A549 (cell line): ENCODE results near the gene PATJ. TPM values are rescaled to one million over a fixed set of nuclear protein-coding genes. Genes with fewer than 3 reads are reported as not detected.

Source experiments
- ATAC-seq, 2 experiments: fragments of 200-7000 bp in 1 of 2; fragments of >200 bp in 1 of 2; cut with Nextera tagmentation in 1 of 2; cut with Tn5 transposase in 1 of 2; 3 replicates each; pipeline versions ENCODE4 v1.8.0 to v1.9.1; 2018 to 2020; ENCODE audit warnings: mild to moderate bottlenecking in 1 of 2, moderate library complexity in 1 of 2
- CTCF ChIA-PET: fragments of 300-600 bp; sonication (Branson Sonifier 250); formaldehyde crosslinking; extraction: SDS; loops from one replicate; lab custom pipeline; 2021; ENCODE audit warnings: antibody characterized with exemption, inconsistent platforms; lab: Yijun Ruan, JAX
- POLR2A ChIA-PET: fragments of 350-600 bp; formaldehyde crosslinking; extraction: SDS; loops from one replicate; lab custom pipeline; 2021; ENCODE audit warnings: antibody characterized with exemption, inconsistent platforms; lab: Yijun Ruan, JAX
- DNase-seq, 2 experiments: peaks; one replicate each; pipeline versions ENCODE4 v3.0.0 to v3.0.0-alpha.2; 2011 to 2016; ENCODE audit warnings: low read depth in 1 of 2, low spot score in 1 of 2
- FAIRE-seq: peaks from 2 replicates; lab custom pipeline; 2011; peaks lifted over from hg19 to GRCh38; lab: Jason Lieb, UNC
- H3K27ac ChIP-seq, 2 experiments: fragments of >200 bp; sonication (Bioruptor Twin); formaldehyde crosslinking; 3 replicates each; pipeline ENCODE4 v1.5.1; 2016 to 2017
- H3K4me1 ChIP-seq: fragments of >200 bp; sonication (Bioruptor Twin); formaldehyde crosslinking; 3 replicates; pipeline ENCODE4 v1.6.1; 2016
- H3K4me2 ChIP-seq: fragments of >200 bp; sonication (Bioruptor Twin); formaldehyde crosslinking; 3 replicates; pipeline ENCODE4 v1.6.1; 2016
- H3K4me3 ChIP-seq: fragments of >200 bp; sonication (Bioruptor Twin); formaldehyde crosslinking; 3 replicates; pipeline ENCODE4 v1.5.1; 2016
- H3K9me3 ChIP-seq: fragments of >200 bp; sonication (Bioruptor Twin); formaldehyde crosslinking; 3 replicates; pipeline ENCODE4 v1.6.1; 2016
- ATOH8 ChIP-seq: fragments of 250-450 bp; sonication (Bioruptor Pico); IDR thresholded peaks from 2 replicates; pipeline ENCODE4 v1.5.0; 2020; ENCODE audit warnings: low read depth, mild to moderate bottlenecking, moderate library complexity
- BHLHE40 ChIP-seq: IDR thresholded peaks from 2 replicates; pipeline ENCODE4 v1.6.1; 2012; ENCODE audit warnings: low read depth, low read length, inconsistent platforms
- CEBPB ChIP-seq, 2 experiments: fragments of >200 bp in 1 of 2; sonication (Bioruptor Twin) in 1 of 2; formaldehyde crosslinking in 1 of 2; IDR thresholded peaks; 2 replicates each; pipeline ENCODE4 v1.6.1; 2012 to 2016
- CHD2 ChIP-seq: fragments of 150-350 bp; IDR thresholded peaks from 2 replicates; pipeline ENCODE4 v1.6.1; 2014; ENCODE audit warnings: low read length; ENCODE audit not compliant: partially characterized antibody
- EHMT2 ChIP-seq: fragments of 200-600 bp; sonication (generic); IDR thresholded peaks from 2 replicates; pipeline ENCODE4 v1.6.1; 2016; ENCODE audit warnings: antibody characterized with exemption, low read depth, mild to moderate bottlenecking, moderate library complexity
- FOSB ChIP-seq: fragments of 250-450 bp; sonication (Bioruptor Pico); IDR thresholded peaks from 2 replicates; pipeline ENCODE4 v1.5.0; 2020; ENCODE audit warnings: mild to moderate bottlenecking, moderate library complexity
- FOXS1 ChIP-seq: fragments of 250-450 bp; sonication (Bioruptor Pico); IDR thresholded peaks from 2 replicates; pipeline ENCODE4 v1.5.0; 2020; ENCODE audit warnings: mild to moderate bottlenecking, moderate library complexity
- GATA3 ChIP-seq: IDR thresholded peaks from 2 replicates; pipeline ENCODE4 v1.6.1; 2012; ENCODE audit warnings: borderline replicate concordance
- HMGXB4 ChIP-seq: fragments of 250-450 bp; sonication (Bioruptor Pico); IDR thresholded peaks from 2 replicates; pipeline ENCODE4 v1.5.0; 2021; ENCODE audit warnings: mild to moderate bottlenecking, moderate library complexity, borderline replicate concordance
- HOXA7 ChIP-seq: fragments of 250-450 bp; sonication (Bioruptor Pico); IDR thresholded peaks from 2 replicates; pipeline ENCODE4 v1.5.0; 2020; ENCODE audit warnings: mild to moderate bottlenecking, moderate library complexity
- HOXB5 ChIP-seq: fragments of 250-450 bp; sonication (Bioruptor Pico); IDR thresholded peaks from 2 replicates; pipeline ENCODE4 v1.5.0; 2020; ENCODE audit warnings: mild to moderate bottlenecking, moderate library complexity
- JUN ChIP-seq, 2 experiments: fragments of >200 bp; sonication (Bioruptor Twin); formaldehyde crosslinking; IDR thresholded peaks; 2 replicates in 1 of 2; 3 replicates in 1 of 2; pipeline ENCODE4 v1.6.1; 2016 to 2017
- JUNB ChIP-seq: fragments of >200 bp; sonication (Bioruptor Twin); formaldehyde crosslinking; IDR thresholded peaks from 2 replicates; pipeline ENCODE4 v1.6.1; 2016
- KDM1A ChIP-seq: fragments of 200-600 bp; sonication (generic); IDR thresholded peaks from 2 replicates; pipeline ENCODE4 v1.6.1; 2016; ENCODE audit warnings: low read depth, mild to moderate bottlenecking
- KDM5A ChIP-seq: fragments of 200-600 bp; sonication (generic); IDR thresholded peaks from 2 replicates; pipeline ENCODE4 v1.6.1; 2016; ENCODE audit warnings: antibody characterized with exemption, mild to moderate bottlenecking
- MAZ ChIP-seq: fragments of 150-350 bp; IDR thresholded peaks from 2 replicates; pipeline ENCODE4 v1.6.1; 2014; ENCODE audit warnings: antibody characterized with exemption, low read depth, low read length, borderline replicate concordance
- MYC ChIP-seq: IDR thresholded peaks from 2 replicates; pipeline ENCODE4 v1.6.1; 2012; ENCODE audit warnings: mild to moderate bottlenecking, inconsistent platforms, low read length, improper control_type of control experiment, borderline replicate concordance
- NPAS2 ChIP-seq: fragments of 250-450 bp; sonication (Bioruptor Pico); IDR thresholded peaks from 2 replicates; pipeline ENCODE4 v1.8.0; 2022; ENCODE audit warnings: mild to moderate bottlenecking, moderate library complexity, borderline replicate concordance
- PHF8 ChIP-seq: fragments of 200-600 bp; sonication (generic); IDR thresholded peaks from 2 replicates; pipeline ENCODE4 v1.6.1; 2016; ENCODE audit warnings: low read depth, mild to moderate bottlenecking, antibody characterized with exemption, moderate library complexity, borderline replicate concordance
- POLR2A ChIP-seq: IDR thresholded peaks from 2 replicates; pipeline ENCODE4 v1.6.1; 2012; ENCODE audit warnings: mild to moderate bottlenecking, low read length
- RARB ChIP-seq: fragments of 250-450 bp; sonication (Bioruptor Pico); IDR thresholded peaks from 2 replicates; pipeline ENCODE4 v1.8.0; 2021; ENCODE audit warnings: mild to moderate bottlenecking, moderate library complexity
- RCOR1 ChIP-seq: fragments of 150-350 bp; IDR thresholded peaks from 2 replicates; pipeline ENCODE4 v1.6.1; 2014; ENCODE audit warnings: antibody characterized with exemption, low read length, low read depth
- WGBS: methylation state at CpG from one replicate; pipeline ENCODE4 v1.1.6; 2017; ENCODE audit errors: missing lambda C conversion rate; 5-methylcytosine and 5-hydroxymethylcytosine counted together
- polyA plus RNA-seq, 4 experiments: library from polyadenylated mRNA; depleted of rRNA in 3 of 4; stranded (reverse); fragments of >200 nt; fragmentation: RNase III in 1 of 4; extraction: RNeasy Plus Mini Kit Qiagen cat#74134 plus additional on column Dnase treatment in 1 of 4; gene quantifications; 2 replicates in 3 of 4; 3 replicates in 1 of 4; pipeline ENCODE4 v1.2.3, GENCODE V29; 2011 to 2017
- TF ChIP-seq, protein P1 (sequence below): IDR thresholded peaks from 2 replicates; pipeline ENCODE4 v1.6.1; 2012; ENCODE audit warnings: low read depth, borderline replicate concordance
- TF ChIP-seq, protein P2 (sequence below): IDR thresholded peaks from 2 replicates; pipeline ENCODE4 v1.6.1; 2012
- TF ChIP-seq, protein P3 (sequence below): fragments of >200 bp; sonication (Bioruptor Twin); formaldehyde crosslinking; IDR thresholded peaks from 3 replicates; pipeline ENCODE4 v1.5.1; 2016
- TF ChIP-seq, protein P4 (sequence below): IDR thresholded peaks from 2 replicates; pipeline ENCODE4 v1.6.1; 2012

The PATJ gene
- polyA plus RNA-seq, 2 of the 4 experiments (the other 2 are of a cell fraction), result 6.0 to 14.7 TPM

GRCh38 chr1:62221171-62221570 lies 478.9 kb downstream of the PATJ start:
- TF ChIP-seq FOXS1 (CRISPR knock-in tag) (no peak), JUN (IDR thresholded peaks at IDR 0.05) (no peak), POLR2A (no peak), HOXB5 (no peak), MAZ (no peak), KDM1A (no peak), EHMT2 (no peak), ATOH8 (no peak), CEBPB (IDR thresholded peaks at IDR 0.05) (no peak), GATA3 (no peak)
- TF ChIP-seq, protein P1, sequence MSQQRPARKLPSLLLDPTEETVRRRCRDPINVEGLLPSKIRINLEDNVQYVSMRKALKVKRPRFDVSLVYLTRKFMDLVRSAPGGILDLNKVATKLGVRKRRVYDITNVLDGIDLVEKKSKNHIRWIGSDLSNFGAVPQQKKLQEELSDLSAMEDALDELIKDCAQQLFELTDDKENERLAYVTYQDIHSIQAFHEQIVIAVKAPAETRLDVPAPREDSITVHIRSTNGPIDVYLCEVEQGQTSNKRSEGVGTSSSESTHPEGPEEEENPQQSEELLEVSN, result no peak
- Histone ChIP-seq H3K9me3 (no peaks in the 10 kb centered on the region), H3K4me2 (no peak overlapping the region), H3K4me1 (no peaks in the 10 kb centered on the region), H3K4me3 (no peak overlapping the region), H3K27ac (no peak overlapping the region)
- WGBS, result 64% methylated on average over 1 of the region's 1 CpG
- FAIRE-seq (no peak), DNase-seq (no peak), ATAC-seq (no peak)
- CTCF ChIA-PET, result interaction anchor here (0.7 to 1.4 kb wide), 2 partner anchors 8 to 1518 kb away, joined by 3 to 4 read pairs; no protein-coding TSS in a partner anchor
- POLR2A ChIA-PET, result no interaction called here

DNA sequence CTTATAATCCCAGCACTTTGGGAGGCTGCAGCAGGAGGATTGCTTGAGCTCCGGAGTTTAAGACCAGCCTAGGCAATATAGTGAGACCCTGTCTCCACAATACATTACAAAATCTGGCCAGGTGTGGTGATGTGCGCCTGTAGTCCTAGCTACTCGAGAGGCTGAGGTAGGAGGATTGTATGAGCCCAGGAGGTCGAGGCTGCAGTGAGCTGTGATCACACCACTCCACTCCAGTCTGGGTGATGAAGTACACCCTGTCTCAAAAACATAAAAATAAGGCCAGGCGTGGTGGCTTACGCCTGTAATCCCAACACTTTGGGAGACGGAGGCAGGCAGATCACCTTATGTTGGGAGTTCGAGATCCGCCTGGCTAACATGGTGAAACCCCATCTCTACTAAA lies 480.0 kb downstream of the PATJ start:
- Histone ChIP-seq H3K9me3 (no peaks in the 10 kb centered on the region), H3K4me2 (no peak overlapping the region), H3K4me3 (no peak overlapping the region), H3K27ac (no peak overlapping the region), H3K4me1 (no peaks in the 10 kb centered on the region)
- FAIRE-seq (no peak), DNase-seq (no peak), ATAC-seq (no peak)
- TF ChIP-seq KDM5A, result no peak
- no peak for TF ChIP-seq HMGXB4 (CRISPR knock-in tag)
- TF ChIP-seq, protein P2, sequence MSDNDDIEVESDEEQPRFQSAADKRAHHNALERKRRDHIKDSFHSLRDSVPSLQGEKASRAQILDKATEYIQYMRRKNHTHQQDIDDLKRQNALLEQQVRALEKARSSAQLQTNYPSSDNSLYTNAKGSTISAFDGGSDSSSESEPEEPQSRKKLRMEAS, result no peak
- no peak for TF ChIP-seq HOXA7 (CRISPR knock-in tag)
- TF ChIP-seq MYC, result no peak
- no peak for TF ChIP-seq RARB (CRISPR knock-in tag)
- no peak for TF ChIP-seq GATA3
- no peak for TF ChIP-seq BHLHE40
- 82% methylated on average over 9 of the region's 9 CpGs for WGBS
- ChIA-PET POLR2A (no interaction called here), CTCF (no interaction called here)

GRCh38 chr1:62224182-62224581 lies 481.9 kb downstream of the PATJ start:
- ChIA-PET POLR2A (no interaction called here), CTCF (interaction anchor here (1.2 kb wide), 1 partner anchor 60 kb away, joined by 3 read pairs; no protein-coding TSS in a partner anchor)
- TF ChIP-seq KDM1A, result no peak
- TF ChIP-seq CHD2, result no peak
- TF ChIP-seq PHF8, result no peak
- no peak for TF ChIP-seq EHMT2
- no peak for TF ChIP-seq RCOR1
- TF ChIP-seq, protein P1, result no peak
- TF ChIP-seq, protein P3, sequence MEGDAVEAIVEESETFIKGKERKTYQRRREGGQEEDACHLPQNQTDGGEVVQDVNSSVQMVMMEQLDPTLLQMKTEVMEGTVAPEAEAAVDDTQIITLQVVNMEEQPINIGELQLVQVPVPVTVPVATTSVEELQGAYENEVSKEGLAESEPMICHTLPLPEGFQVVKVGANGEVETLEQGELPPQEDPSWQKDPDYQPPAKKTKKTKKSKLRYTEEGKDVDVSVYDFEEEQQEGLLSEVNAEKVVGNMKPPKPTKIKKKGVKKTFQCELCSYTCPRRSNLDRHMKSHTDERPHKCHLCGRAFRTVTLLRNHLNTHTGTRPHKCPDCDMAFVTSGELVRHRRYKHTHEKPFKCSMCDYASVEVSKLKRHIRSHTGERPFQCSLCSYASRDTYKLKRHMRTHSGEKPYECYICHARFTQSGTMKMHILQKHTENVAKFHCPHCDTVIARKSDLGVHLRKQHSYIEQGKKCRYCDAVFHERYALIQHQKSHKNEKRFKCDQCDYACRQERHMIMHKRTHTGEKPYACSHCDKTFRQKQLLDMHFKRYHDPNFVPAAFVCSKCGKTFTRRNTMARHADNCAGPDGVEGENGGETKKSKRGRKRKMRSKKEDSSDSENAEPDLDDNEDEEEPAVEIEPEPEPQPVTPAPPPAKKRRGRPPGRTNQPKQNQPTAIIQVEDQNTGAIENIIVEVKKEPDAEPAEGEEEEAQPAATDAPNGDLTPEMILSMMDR, result no peak
- no peak for TF ChIP-seq JUNB
- no peak for TF ChIP-seq FOXS1 (CRISPR knock-in tag)
- TF ChIP-seq GATA3, result no peak
- no peak for TF ChIP-seq FOSB (CRISPR knock-in tag)
- TF ChIP-seq, protein P4, sequence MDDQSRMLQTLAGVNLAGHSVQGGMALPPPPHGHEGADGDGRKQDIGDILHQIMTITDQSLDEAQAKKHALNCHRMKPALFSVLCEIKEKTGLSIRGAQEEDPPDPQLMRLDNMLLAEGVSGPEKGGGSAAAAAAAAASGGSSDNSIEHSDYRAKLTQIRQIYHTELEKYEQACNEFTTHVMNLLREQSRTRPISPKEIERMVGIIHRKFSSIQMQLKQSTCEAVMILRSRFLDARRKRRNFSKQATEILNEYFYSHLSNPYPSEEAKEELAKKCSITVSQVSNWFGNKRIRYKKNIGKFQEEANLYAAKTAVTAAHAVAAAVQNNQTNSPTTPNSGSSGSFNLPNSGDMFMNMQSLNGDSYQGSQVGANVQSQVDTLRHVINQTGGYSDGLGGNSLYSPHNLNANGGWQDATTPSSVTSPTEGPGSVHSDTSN, result no peak
- TF ChIP-seq MYC, result no peak
- TF ChIP-seq NPAS2 (CRISPR knock-in tag), result no peak
- no peak for DNase-seq
- Histone ChIP-seq H3K27ac (no peak overlapping the region), H3K4me1 (peaks cover 4% of the 10 kb centered on the region; the same call in 1 of the 3 replicates), H3K4me2 (no peak overlapping the region), H3K4me3 (no peak overlapping the region), H3K9me3 (no peaks in the 10 kb centered on the region)
- no peak for FAIRE-seq
- no peak for ATAC-seq
- WGBS, result 27% methylated on average over 1 of the region's 3 CpGs
